Upper lobe of left lung (tissue), 4 donors: Measurements from ENCODE around the gene EFHD2.

ENCODE experiments used
- CTCF ChIP-seq, 6 experiments: fragments of 450-650 bp in 4 of 6; fragments of 200-600 bp in 2 of 6; sonication (generic) in 2 of 6; IDR thresholded peaks; one replicate each; pipeline ENCODE4 v1.5.1; 2016 to 2019; ENCODE audit warnings: antibody characterized with exemption in 6 of 6
- POLR2A ChIP-seq, 4 donors: fragments of 450-650 bp; IDR thresholded peaks; one replicate each; pipeline ENCODE4 v1.5.1; 2016 to 2017; ENCODE audit warnings: antibody characterized with exemption in 4 of 4, mild to moderate bottlenecking in 2 of 4

- TF ChIP-seq CTCF (IDR thresholded peaks at IDR 0.05), result no peak
- TF ChIP-seq POLR2A (IDR thresholded peaks at IDR 0.05), result no peak
Measured at GRCh38 chr1:15432324-15432723, 22.6 kb downstream of the EFHD2 start.
